HG03060 (cell line): ENCODE data around the gene HUWE1.
A peak's percentile ranks its signal among the peaks of the same experiment; 100 is the strongest.
"Not testable (repeated sequence)": the region's sequence is repeated elsewhere in the genome, so short reads cannot be mapped to it uniquely, and the experiment has no call there.

ENCODE experiments used
- ATAC-seq: cut with Tn5 transposase; IDR thresholded peaks from one replicate; pipeline ENCODE4 v1.9.1; 2021; ENCODE audit warnings: low read depth, moderate number of reproducible peaks; ENCODE audit not compliant: unreplicated experiment

Gene HUWE1

GRCh38 chrX:53686151-53686885 lies at the start of gene HUWE1:
TSS of gene HUWE1 (minus strand) at chrX:53686719. CDS start at chrX:53654107, 32,612 bp downstream.
- no peak for ATAC-seq

- ATAC-seq: no peak
These were observed 46.3 kb upstream of the HUWE1 start for GRCh38 chrX:53732797-53733196.

GRCh38 chrX:53729751-53730150 lies 43.2 kb upstream of the HUWE1 start:
- ATAC-seq: no peak

GRCh38 chrX:53728506-53728905 lies 42.0 kb upstream of the HUWE1 start:
- no peak for ATAC-seq

- ATAC-seq: no peak
These were observed 38.4 kb upstream of the HUWE1 start for GRCh38 chrX:53724872-53725271.

GRCh38 chrX:53723381-53723780 lies 36.9 kb upstream of the HUWE1 start:
- no peak for ATAC-seq

- ATAC-seq: not testable (repeated sequence)
These were observed 35.1 kb upstream of the HUWE1 start for GRCh38 chrX:53721610-53722009.

- ATAC-seq: not testable (repeated sequence)
These were observed 33.1 kb upstream of the HUWE1 start for GRCh38 chrX:53719666-53720065.

GRCh38 chrX:53718073-53718472 lies 31.6 kb upstream of the HUWE1 start:
- no peak for ATAC-seq

GRCh38 chrX:53717205-53717604 lies 30.7 kb upstream of the HUWE1 start:
- ATAC-seq: no peak

GRCh38 chrX:53716328-53717088 lies 30.0 kb upstream of the HUWE1 start:
- no peak for ATAC-seq

GRCh38 chrX:53715346-53715924 lies 28.9 kb upstream of the HUWE1 start:
- no peak for ATAC-seq

- peak; percentile 73 for ATAC-seq
These were observed 28.2 kb upstream of the HUWE1 start for GRCh38 chrX:53714580-53715345.

GRCh38 chrX:53713987-53714579 lies 27.6 kb upstream of the HUWE1 start:
- ATAC-seq: no peak

- no peak for ATAC-seq
These were observed 24.9 kb upstream of the HUWE1 start for GRCh38 chrX:53711436-53711835.

- ATAC-seq: no peak
These were observed 18.3 kb upstream of the HUWE1 start for GRCh38 chrX:53704854-53705253.

GRCh38 chrX:53704294-53704693 lies 17.8 kb upstream of the HUWE1 start:
- no peak for ATAC-seq

GRCh38 chrX:53695946-53696549 lies 9.5 kb upstream of the HUWE1 start:
- no peak for ATAC-seq

- ATAC-seq: no peak
These were observed 8.1 kb upstream of the HUWE1 start for GRCh38 chrX:53694642-53695041.

GRCh38 chrX:53688300-53688699 lies 1.8 kb upstream of the HUWE1 start:
- ATAC-seq: no peak
